ENCODE data around the gene SYNE1.

Gene SYNE1

DNA sequence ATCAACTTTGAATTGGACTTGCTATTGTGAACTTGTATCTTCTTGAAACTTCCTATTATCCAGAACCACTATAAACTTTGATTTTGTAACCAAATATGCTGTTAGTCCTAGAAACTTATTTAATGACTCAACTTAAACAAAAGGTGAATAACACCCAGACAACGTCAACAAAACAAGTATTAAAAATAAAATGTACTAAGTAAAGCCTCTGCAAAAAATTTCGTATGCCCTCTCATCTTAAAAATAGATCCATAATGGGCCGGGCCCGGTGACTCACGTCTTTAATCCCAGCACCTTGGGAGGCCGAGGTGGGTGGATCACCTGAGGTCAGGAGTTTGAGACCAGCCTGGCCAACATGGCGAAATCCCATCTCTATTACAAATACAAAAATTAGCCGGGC is 428.0 kb downstream of the SYNE1 start:
- Histone ChIP-seq H3K27ac (ENCODE audit: low read length) (no peak overlapping the region), H3K27me3 (ENCODE audit: control insufficient read depth, insufficient read depth, low read length) (no peaks in the 10 kb centered on the region), H3K36me3 (ENCODE audit: control insufficient read depth, low read depth, low read length) (no peaks in the 10 kb centered on the region), H3K4me1 (ENCODE audit: control insufficient read depth, low read depth, low read length) (no peaks in the 10 kb centered on the region), H3K4me3 (ENCODE audit: low read length) (no peak overlapping the region), H3K9me3 (ENCODE audit: control insufficient read depth, low read depth, low read length) (no peaks in the 10 kb centered on the region), H3K9ac (ENCODE audit: low read length) (no peak overlapping the region)

GRCh38 chr6:152207915-152208714 is 429.0 kb downstream of the SYNE1 start:
- Histone ChIP-seq H3K4me1 (ENCODE audit: control insufficient read depth, low read depth, low read length) (no peaks in the 10 kb centered on the region), H3K9me3 (ENCODE audit: control insufficient read depth, low read depth, low read length) (no peaks in the 10 kb centered on the region), H3K27me3 (ENCODE audit: control insufficient read depth, insufficient read depth, low read length) (no peaks in the 10 kb centered on the region), H3K27ac (ENCODE audit: low read length) (no peak overlapping the region), H3K9ac (ENCODE audit: low read length) (no peak overlapping the region), H3K36me3 (ENCODE audit: control insufficient read depth, low read depth, low read length) (no peaks in the 10 kb centered on the region), H3K4me3 (ENCODE audit: low read length) (no peak overlapping the region)

- H3K27ac ChIP-seq (ENCODE audit: low read length): no peak overlapping the region
- no peaks in the 10 kb centered on the region for H3K9me3 ChIP-seq (ENCODE audit: control insufficient read depth, low read depth, low read length)
- H3K4me1 ChIP-seq (ENCODE audit: control insufficient read depth, low read depth, low read length): no peaks in the 10 kb centered on the region
- no peaks in the 10 kb centered on the region for H3K36me3 ChIP-seq (ENCODE audit: control insufficient read depth, low read depth, low read length)
- no peak overlapping the region for H3K9ac ChIP-seq (ENCODE audit: low read length)
- H3K27me3 ChIP-seq (ENCODE audit: control insufficient read depth, insufficient read depth, low read length): no peaks in the 10 kb centered on the region
- no peak overlapping the region for H3K4me3 ChIP-seq (ENCODE audit: low read length)
These were observed 430.9 kb downstream of the SYNE1 start for GRCh38 chr6:152206072-152206818.

DNA sequence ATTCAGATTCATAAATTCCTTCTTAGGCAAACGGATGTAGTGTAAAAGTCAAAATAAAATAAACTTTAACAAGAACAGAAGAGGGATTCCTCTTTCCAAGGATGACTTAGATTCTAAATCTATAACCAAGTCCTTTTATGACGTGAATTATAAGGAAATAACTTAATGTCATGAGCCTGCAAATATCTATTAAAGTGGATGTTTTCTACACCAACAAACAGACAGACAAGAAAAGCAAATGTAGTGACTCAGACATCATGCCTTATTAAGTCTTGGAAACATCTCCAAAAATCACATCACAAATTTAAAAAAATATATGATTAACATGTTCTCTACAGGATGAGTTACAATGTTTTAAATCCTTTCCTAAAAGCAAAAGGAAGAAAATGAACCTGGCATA is 432.6 kb downstream of the SYNE1 start:
- no peaks in the 10 kb centered on the region for H3K9me3 ChIP-seq (ENCODE audit: control insufficient read depth, low read depth, low read length)
- no peaks in the 10 kb centered on the region for H3K4me1 ChIP-seq (ENCODE audit: control insufficient read depth, low read depth, low read length)
- H3K36me3 ChIP-seq (ENCODE audit: control insufficient read depth, low read depth, low read length): no peaks in the 10 kb centered on the region
- H3K27ac ChIP-seq (ENCODE audit: low read length): no peak overlapping the region
- H3K4me3 ChIP-seq (ENCODE audit: low read length): no peak overlapping the region
- H3K9ac ChIP-seq (ENCODE audit: low read length): no peak overlapping the region
- no peaks in the 10 kb centered on the region for H3K27me3 ChIP-seq (ENCODE audit: control insufficient read depth, insufficient read depth, low read length)

GRCh38 chr6:152201120-152201519 is 436.0 kb downstream of the SYNE1 start:
- Histone ChIP-seq H3K4me3 (ENCODE audit: low read length) (no peak overlapping the region), H3K27me3 (ENCODE audit: control insufficient read depth, insufficient read depth, low read length) (no peaks in the 10 kb centered on the region), H3K36me3 (ENCODE audit: control insufficient read depth, low read depth, low read length) (no peaks in the 10 kb centered on the region), H3K27ac (ENCODE audit: low read length) (no peak overlapping the region), H3K9me3 (ENCODE audit: control insufficient read depth, low read depth, low read length) (no peaks in the 10 kb centered on the region), H3K9ac (ENCODE audit: low read length) (no peak overlapping the region), H3K4me1 (ENCODE audit: control insufficient read depth, low read depth, low read length) (no peaks in the 10 kb centered on the region)

- Histone ChIP-seq H3K4me3 (ENCODE audit: low read length) (no peak overlapping the region), H3K36me3 (ENCODE audit: control insufficient read depth, low read depth, low read length) (no peaks in the 10 kb centered on the region), H3K9ac (ENCODE audit: low read length) (no peak overlapping the region), H3K4me1 (ENCODE audit: control insufficient read depth, low read depth, low read length) (no peaks in the 10 kb centered on the region), H3K9me3 (ENCODE audit: control insufficient read depth, low read depth, low read length) (no peaks in the 10 kb centered on the region), H3K27me3 (ENCODE audit: control insufficient read depth, insufficient read depth, low read length) (no peaks in the 10 kb centered on the region), H3K27ac (ENCODE audit: low read length) (no peak overlapping the region)
These were observed 441.3 kb downstream of the SYNE1 start for GRCh38 chr6:152195896-152196295.

DNA sequence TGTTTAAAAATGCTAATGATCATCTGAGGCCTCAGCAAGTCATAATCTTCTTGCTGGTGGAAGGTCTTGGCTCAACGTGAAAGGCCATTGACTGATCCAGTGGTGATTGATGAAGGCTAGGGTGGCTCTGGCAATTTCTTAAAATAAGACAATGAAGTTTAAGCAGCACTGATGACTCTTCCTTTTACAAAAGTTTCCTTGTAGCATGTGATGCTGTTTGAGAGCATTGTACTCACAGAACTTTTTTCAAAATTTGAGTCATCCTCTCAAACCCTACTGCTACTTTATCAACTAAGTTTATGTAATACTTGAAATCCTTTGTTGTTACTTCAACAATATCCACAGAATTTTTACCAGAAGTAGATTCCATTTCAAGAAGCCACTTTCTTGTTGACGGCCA is 447.4 kb downstream of the SYNE1 start:
- Histone ChIP-seq H3K27ac (ENCODE audit: low read length) (no peak overlapping the region), H3K9me3 (ENCODE audit: control insufficient read depth, low read depth, low read length) (no peaks in the 10 kb centered on the region), H3K36me3 (ENCODE audit: control insufficient read depth, low read depth, low read length) (no peaks in the 10 kb centered on the region), H3K27me3 (ENCODE audit: control insufficient read depth, insufficient read depth, low read length) (no peaks in the 10 kb centered on the region), H3K4me3 (ENCODE audit: low read length) (no peak overlapping the region), H3K4me1 (ENCODE audit: control insufficient read depth, low read depth, low read length) (no peaks in the 10 kb centered on the region), H3K9ac (ENCODE audit: low read length) (no peak overlapping the region)

GRCh38 chr6:152188011-152188410 is 449.2 kb downstream of the SYNE1 start:
- Histone ChIP-seq H3K27me3 (ENCODE audit: control insufficient read depth, insufficient read depth, low read length) (no peaks in the 10 kb centered on the region), H3K27ac (ENCODE audit: low read length) (no peak overlapping the region), H3K9me3 (ENCODE audit: control insufficient read depth, low read depth, low read length) (no peaks in the 10 kb centered on the region), H3K36me3 (ENCODE audit: control insufficient read depth, low read depth, low read length) (no peaks in the 10 kb centered on the region), H3K9ac (ENCODE audit: low read length) (no peak overlapping the region), H3K4me1 (ENCODE audit: control insufficient read depth, low read depth, low read length) (no peaks in the 10 kb centered on the region), H3K4me3 (ENCODE audit: low read length) (no peak overlapping the region)

DNA sequence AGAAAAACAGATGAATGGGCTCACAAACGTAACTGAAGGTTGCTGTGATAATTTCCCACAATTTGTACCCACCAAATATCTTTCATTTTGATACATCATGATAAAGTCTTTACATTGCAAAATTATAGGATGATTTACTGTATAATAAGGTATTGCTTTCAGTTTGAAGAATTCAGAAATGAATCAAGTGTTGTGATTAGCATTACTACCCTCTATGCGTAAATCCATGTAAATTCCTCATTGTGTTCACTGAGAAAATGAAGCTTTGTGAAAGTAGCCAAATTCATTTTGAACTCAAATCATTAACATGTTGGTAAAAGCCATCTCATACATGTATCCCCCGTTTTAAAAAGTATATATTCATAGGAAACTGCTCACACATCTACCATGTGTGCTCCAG is 450.3 kb downstream of the SYNE1 start:
- Histone ChIP-seq H3K4me1 (ENCODE audit: control insufficient read depth, low read depth, low read length) (no peaks in the 10 kb centered on the region), H3K9me3 (ENCODE audit: control insufficient read depth, low read depth, low read length) (no peaks in the 10 kb centered on the region), H3K4me3 (ENCODE audit: low read length) (no peak overlapping the region), H3K9ac (ENCODE audit: low read length) (no peak overlapping the region), H3K36me3 (ENCODE audit: control insufficient read depth, low read depth, low read length) (no peaks in the 10 kb centered on the region), H3K27ac (ENCODE audit: low read length) (no peak overlapping the region), H3K27me3 (ENCODE audit: control insufficient read depth, insufficient read depth, low read length) (no peaks in the 10 kb centered on the region)

DNA sequence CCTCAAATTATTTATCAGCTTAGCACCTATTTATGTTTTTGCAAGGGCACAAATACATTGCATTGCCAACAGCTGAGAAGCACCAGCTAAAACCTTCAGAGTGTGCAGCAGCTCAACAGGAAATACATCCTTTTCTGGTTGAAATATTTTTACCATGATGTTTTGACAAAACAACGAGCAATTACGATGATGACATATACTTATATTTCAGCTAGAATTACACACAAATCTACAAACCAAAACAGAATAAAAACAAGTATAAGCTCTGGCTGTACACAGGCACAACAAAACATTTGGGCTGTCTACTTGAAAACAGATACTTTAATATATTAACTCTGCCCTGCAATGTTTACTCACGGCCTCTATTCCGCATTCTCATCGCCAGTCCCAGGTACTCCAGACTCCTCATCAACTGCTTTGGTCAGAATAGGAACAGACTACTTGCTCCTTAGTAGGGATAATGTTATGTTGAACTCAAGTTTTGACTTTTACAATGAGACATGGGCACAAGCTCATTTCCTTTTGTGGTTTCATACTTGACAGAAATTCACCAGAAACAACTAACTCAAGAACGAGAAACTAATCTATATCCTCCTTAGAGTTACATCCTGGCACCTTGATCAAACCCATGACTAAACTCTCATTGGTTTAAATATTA is 452.1 kb downstream of the SYNE1 start:
- Histone ChIP-seq H3K4me3 (ENCODE audit: low read length) (no peak overlapping the region), H3K4me1 (ENCODE audit: control insufficient read depth, low read depth, low read length) (no peaks in the 10 kb centered on the region), H3K27me3 (ENCODE audit: control insufficient read depth, insufficient read depth, low read length) (no peaks in the 10 kb centered on the region), H3K9me3 (ENCODE audit: control insufficient read depth, low read depth, low read length) (no peaks in the 10 kb centered on the region), H3K9ac (ENCODE audit: low read length) (no peak overlapping the region), H3K27ac (ENCODE audit: low read length) (no peak overlapping the region), H3K36me3 (ENCODE audit: control insufficient read depth, low read depth, low read length) (no peaks in the 10 kb centered on the region)

GRCh38 chr6:152184573-152184916 is 452.6 kb downstream of the SYNE1 start:
- Histone ChIP-seq H3K4me1 (ENCODE audit: control insufficient read depth, low read depth, low read length) (no peaks in the 10 kb centered on the region), H3K27ac (ENCODE audit: low read length) (no peak overlapping the region), H3K27me3 (ENCODE audit: control insufficient read depth, insufficient read depth, low read length) (no peaks in the 10 kb centered on the region), H3K36me3 (ENCODE audit: control insufficient read depth, low read depth, low read length) (no peaks in the 10 kb centered on the region), H3K4me3 (ENCODE audit: low read length) (no peak overlapping the region), H3K9ac (ENCODE audit: low read length) (no peak overlapping the region), H3K9me3 (ENCODE audit: control insufficient read depth, low read depth, low read length) (no peaks in the 10 kb centered on the region)
